LHCN-M2 (cell line): ENCODE results near the gene AHSA1. TPM values are rescaled to one million over a fixed set of nuclear protein-coding genes. Genes with fewer than 3 reads are reported as not detected.

Experiments
- DNase-seq: peaks from one replicate; pipeline ENCODE4 v3.0.0-alpha.2; 2012; ENCODE audit warnings: low read depth
- total RNA-seq: library from RNA; depleted of rRNA; stranded (reverse); fragments of >200 nt; gene quantifications from 2 replicates; pipeline ENCODE4 v1.2.3, GENCODE V29; 2014

Gene AHSA1
- total RNA-seq, 1 experiment from 2014 or later = 132 TPM

GRCh38 chr14:77470224-77470870 is 12.5 kb downstream of the AHSA1 start:
- DNase-seq = no peak

GRCh38 chr14:77473921-77474320 is 16.0 kb downstream of the AHSA1 start:
- no peak for DNase-seq

GRCh38 chr14:77474479-77475177 is 16.7 kb downstream of the AHSA1 start:
- no peak for DNase-seq

- DNase-seq = no peak
Observed at GRCh38 chr14:77475432-77476115, 17.7 kb downstream of the AHSA1 start.

- DNase-seq = no peak
Observed at GRCh38 chr14:77478029-77478428, 20.1 kb downstream of the AHSA1 start.

DNA sequence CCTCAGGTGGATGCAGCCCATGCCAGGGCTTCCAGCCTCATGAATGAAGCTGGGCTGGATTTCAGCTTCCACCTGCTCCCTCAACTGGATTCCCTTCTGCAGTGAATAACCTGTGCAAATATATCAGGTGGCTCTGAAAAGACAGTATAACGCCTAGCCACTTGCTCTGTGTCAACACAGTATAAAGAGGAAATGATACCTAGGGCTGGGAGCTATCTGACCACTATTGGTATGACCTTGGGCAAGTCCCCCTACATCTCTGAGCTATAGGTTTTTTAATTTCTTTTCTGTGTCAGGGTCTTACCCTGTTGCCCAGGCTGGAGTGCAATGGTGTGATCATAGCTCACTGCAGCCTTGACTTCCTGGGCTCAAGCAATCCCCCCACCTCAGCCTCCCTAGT is 20.9 kb downstream of the AHSA1 start:
- no peak for DNase-seq

GRCh38 chr14:77482422-77482821 is 24.5 kb downstream of the AHSA1 start:
- DNase-seq = no peak

GRCh38 chr14:77485256-77485655 is 27.4 kb downstream of the AHSA1 start:
- no peak for DNase-seq

DNA sequence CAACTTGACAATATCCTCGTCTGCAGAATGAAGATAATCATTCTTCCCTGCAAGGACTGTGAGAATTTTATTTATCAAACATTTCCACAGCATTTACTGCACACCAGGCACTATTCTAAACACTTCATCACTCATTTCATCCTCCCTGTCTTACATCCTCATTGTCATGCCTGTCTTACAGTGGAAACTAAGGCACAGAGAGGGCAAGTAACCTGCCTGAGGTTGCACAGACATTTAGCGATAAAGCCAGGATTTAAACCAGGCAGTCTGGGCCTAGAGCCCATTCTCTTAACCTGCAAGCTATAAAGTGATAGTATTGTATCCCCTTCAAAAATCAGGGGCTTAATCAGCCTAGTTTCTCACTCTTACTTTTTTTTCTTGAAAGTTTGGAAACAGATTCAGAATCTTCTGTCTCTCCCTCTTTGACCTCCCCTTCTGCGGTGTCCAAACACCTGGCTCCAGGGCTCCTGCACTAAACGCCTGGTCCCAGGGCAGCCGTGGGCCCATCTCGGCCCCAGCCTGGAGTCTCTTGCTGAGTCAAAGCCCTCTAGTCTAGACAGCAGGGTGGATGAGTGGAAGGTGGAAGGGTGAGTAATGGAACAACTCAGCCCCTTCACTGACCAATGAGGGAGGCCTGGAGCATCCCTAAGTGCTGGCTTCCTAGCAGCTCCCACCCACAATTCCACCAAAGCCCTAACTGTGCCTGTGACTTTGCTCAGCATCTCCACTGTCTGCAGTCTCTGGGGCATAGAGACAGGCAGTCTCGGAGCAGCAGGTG is 28.2 kb downstream of the AHSA1 start:
- peak; percentile 49 for DNase-seq

DNA sequence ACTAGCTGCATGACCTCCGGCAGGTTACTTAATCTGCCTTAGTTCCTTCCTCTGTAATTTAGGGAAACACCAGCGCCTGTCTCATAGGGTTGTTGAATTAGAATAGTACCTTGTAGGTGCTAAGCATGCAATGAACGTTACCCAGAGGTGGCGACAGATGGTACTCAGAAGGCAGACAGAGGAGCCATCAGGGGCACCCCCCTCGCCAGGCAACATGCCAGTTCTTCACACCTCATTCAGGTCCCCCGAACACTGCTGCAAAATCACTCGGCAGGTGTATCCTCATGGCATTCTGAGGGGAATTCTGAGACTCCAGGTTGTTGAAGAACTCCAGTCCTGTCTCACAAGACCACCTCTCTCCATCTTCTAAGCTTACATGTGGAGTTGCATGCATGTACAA is 30.7 kb downstream of the AHSA1 start:
- DNase-seq = no peak

GRCh38 chr14:77489041-77489440 is 31.1 kb downstream of the AHSA1 start:
- DNase-seq = no peak

- DNase-seq = no peak
Observed at GRCh38 chr14:77490347-77490986, 32.6 kb downstream of the AHSA1 start.

- DNase-seq = no peak
Observed at GRCh38 chr14:77491056-77491455, 33.2 kb downstream of the AHSA1 start.

GRCh38 chr14:77495334-77495733 is 37.4 kb downstream of the AHSA1 start:
- no peak for DNase-seq

DNA sequence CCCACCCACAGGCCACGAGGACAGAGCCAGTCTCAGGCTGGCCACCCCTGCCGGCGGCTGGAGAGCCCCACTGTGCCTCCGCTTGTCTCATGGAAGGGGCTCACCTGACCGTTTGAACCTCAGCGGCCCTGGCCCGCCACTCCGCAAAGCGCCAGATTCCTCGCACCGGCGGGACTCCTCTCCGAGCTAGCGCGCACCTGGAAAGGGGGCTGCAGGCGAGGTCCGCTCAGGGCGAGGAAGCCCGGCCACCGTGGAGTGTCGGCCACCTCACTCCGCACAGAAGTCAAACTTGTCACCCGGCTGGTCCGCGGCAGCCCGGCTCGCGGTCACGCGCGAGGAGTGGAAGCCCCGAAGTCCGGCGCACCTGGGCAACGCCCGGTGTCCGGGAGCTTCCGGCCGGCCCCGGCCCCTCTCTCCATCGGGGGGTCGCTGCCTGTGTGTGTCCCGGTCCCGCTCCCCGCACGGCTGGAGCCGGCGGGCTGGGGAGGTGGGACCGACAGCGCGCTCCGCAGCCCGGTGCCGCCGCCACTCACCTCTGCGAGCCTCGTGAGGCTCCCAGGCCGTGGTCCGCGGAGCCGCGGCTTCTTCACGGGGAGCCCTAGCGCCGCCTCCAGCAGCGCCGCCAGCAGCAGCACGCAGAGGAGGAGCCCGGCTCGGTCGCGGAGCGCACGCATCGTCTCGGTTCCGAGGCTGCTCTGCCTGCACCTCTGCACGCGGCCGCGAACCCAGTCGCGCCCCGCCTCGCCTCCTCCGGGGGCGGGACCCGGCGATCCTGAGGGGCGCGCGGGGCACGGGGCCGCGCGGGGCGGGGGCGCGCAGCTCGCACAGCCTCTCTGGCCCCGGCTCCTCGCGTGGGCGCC is 40.5 kb downstream of the AHSA1 start, which contains the start of gene ISM2:
TSS of gene ISM2 (minus strand) at position 697 of the 860 bp plus-strand sequence. CDS start at position 674, 23 bp downstream.
- DNase-seq = peak; percentile 8

DNA sequence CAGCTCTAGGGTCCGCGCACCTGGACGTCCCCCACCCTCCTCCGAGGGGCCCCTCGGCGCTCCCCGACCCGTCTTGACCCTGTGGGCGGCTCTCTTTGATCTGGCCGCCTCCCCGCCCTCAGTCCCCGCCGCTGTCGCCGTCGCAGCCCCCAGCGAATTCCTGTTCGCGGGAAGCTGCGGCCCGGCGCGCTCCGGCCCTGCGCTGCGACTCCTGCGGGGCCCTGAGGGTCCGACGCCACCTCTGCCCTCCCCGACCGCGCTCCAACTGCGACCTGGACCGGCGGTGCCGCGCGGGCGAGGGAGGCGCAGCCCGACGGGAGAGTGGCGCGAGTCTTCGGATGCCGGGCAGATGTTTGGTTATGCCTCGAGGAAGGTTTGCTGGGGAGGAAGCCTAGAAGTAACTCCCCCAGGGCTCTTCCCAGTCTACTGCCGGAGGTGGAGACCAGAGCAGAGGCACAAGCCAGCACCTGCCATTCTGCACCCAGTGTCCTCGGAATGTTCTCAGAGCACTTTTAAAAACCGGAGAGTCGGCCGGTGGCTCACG is 41.2 kb downstream of the AHSA1 start:
- no peak for DNase-seq

DNA sequence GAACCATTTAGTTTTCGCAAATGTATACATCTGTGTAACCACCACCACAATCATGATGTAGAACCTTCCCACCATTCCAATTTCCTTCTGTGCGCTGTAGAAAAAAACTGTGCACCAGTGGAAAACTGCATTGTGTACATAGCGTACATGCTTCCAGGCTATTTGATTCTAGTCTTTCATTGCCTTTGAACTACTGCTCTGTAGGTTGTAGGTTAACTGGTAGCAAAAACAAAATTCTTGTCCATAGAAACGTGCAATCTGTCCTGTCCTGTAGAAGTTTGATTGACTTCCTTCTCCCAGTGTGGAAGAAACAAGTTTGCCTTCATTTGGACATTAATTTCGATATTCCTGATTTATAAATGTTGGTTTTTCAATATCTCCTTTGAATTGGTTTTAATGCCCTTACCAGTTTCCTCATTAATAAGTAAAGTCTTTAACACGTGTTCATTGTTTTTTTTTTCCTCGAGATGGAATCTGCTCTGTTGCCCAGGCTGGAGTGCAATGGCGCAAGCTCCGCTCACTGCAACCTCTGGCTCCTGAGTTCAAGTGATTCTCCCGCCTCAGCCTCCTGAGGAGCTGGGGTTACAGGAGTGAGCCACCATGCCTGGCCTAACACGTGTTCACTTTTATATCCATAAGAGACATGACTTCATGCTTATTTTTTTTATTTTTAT is 44.4 kb downstream of the AHSA1 start:
- no peak for DNase-seq

- DNase-seq = no peak
Observed at GRCh38 chr14:77503138-77503537, 45.2 kb downstream of the AHSA1 start.

DNA sequence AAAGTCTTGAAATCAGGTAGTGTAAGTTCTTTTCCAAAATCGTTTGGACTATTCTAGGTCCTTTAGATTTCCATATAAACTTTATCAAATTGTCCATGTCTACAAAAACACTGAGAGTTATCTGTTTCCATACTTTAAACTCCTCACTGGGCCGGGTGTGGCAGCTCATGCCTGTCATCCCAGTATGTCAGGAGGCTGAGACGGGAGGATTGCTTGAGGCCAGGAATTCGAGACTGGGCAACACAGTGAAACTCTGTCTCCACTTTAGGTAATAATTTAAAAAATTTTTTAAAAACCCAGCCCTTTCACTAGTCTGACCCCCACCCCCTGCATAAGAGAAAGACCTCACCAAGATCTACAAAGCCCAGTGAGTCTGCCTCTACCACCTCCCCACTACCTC is 47.1 kb downstream of the AHSA1 start:
- DNase-seq = no peak

DNA sequence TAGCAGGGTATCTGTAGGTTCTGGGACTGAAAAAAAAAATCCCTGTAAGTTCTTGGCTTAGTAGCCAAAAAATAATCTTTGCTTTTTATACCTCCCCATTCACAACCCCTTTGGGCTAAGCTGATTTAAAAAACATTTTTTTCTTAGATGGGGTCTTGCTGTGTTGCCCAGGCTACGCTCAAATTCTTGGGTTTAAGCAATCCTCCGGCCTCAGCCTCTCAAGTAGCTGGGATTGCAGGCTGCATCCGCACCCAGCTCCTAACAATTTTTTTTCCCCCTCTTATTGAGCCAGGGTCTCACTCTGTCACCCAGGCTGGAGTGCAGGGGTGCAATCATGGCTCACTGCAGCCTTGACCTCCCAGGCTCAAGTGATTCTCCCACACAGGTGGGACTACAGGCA is 49.9 kb downstream of the AHSA1 start:
- no peak for DNase-seq
